Pancreas (tissue), 10 donors: ENCODE data around the gene LARP1B. TPM values are rescaled to one million over a fixed set of nuclear protein-coding genes. Genes with fewer than 3 reads are reported as not detected.
"Not testable (repeated sequence)": the region's sequence is repeated elsewhere in the genome, so short reads cannot be mapped to it uniquely, and the experiment has no call there.

Source experiments
- ATAC-seq, 4 donors: fragments of 200-7000 bp; cut with Tn5 transposase; one replicate each; pipeline versions ENCODE4 v1.8.0 to v1.9.1; 2020; ENCODE audit warnings: mild to moderate bottlenecking in 4 of 4, moderate library complexity in 4 of 4
- DNase-seq, 6 donors: peaks; one replicate each; pipeline ENCODE4 v3.0.0-alpha.2; 2020
- FAIRE-seq: peaks from 2 replicates; lab custom pipeline; 2012; peaks lifted over from hg19 to GRCh38; lab: Jason Lieb, UNC
- H3K27ac ChIP-seq, 4 donors: fragments of 200-600 bp; sonication (generic); 1 replicate in 3 of 4; 2 replicates in 1 of 4; pipeline versions ENCODE4 v1.5.0 to v1.8.0; 2020
- H3K27me3 ChIP-seq, 4 donors: fragments of 200-600 bp; one replicate each; pipeline ENCODE4 v1.8.0; 2021
- H3K36me3 ChIP-seq, 3 donors: fragments of 200-600 bp; sonication (generic) in 1 of 3; one replicate each; pipeline versions ENCODE4 v1.5.0 to v1.8.0; 2020 to 2021
- H3K4me1 ChIP-seq, 3 donors: fragments of 200-600 bp; one replicate each; pipeline ENCODE4 v1.8.0; 2021
- H3K4me3 ChIP-seq, 4 donors: fragments of 200-600 bp; sonication (generic) in 2 of 4; one replicate each; pipeline versions ENCODE4 v1.5.0 to v1.8.0; 2020 to 2021
- H3K9me3 ChIP-seq, 4 donors: fragments of 200-600 bp; one replicate each; pipeline ENCODE4 v1.8.0; 2021
- CTCF ChIP-seq, 4 donors: fragments of 200-600 bp; sonication (generic) in 3 of 4; IDR thresholded peaks; one replicate each; pipeline versions ENCODE4 v1.5.0 to v1.8.0; 2021; ENCODE audit warnings: antibody characterized with exemption in 4 of 4
- WGBS, 2 donors: extraction: QIAGEN DNeasy Blood & Tissue Kit; methylation state at CpG; one replicate each; pipeline ENCODE4 v1.1.7; 2013; 5-methylcytosine and 5-hydroxymethylcytosine counted together
- intact Hi-C, 3 donors: fragments of 100-400 bp; cut with DNase I; formaldehyde crosslinking; loops; one replicate each; pipeline versions ENCODE4 v1.11.1 to v1.14.2; 2022
- polyA plus RNA-seq, 2 donors: library from polyadenylated mRNA; stranded (reverse); fragments of 200-250 nt; gene quantifications; one replicate each; pipeline ENCODE4 v1.2.3, GENCODE V29; 2013
- total RNA-seq, 6 donors: library from RNA; stranded (reverse); fragmentation: NEBNext Ultra II Directional in 4 of 6; extraction: Animal tissue kit (Norgen Biotek cat#: 25700) in 4 of 6; gene quantifications; one replicate each; pipeline versions ENCODE4 v1.2.1 to v1.2.4, GENCODE V29; 2021 to 2023
- donor health status: healthy with polysubstance abuse.
- donor health status: DM: no; HTN: no; CAD: no; lungs with moderate emphysema.
- donor health status: DM: no; HTN: no; CAD: no.
- donor health status: control.
- donor health status: control.
- donor health status: Bipolar disorder and iron deficiency.
- donor health status: DM: yes; HTN: yes; CAD: no.
- donor health status: DM: no; HTN: no; CAD: no.
- donor health status: DM: no; HTN: no; CAD: no.
- donor health status: DM: yes; HTN: yes; CAD: no.

LARP1B gene
- total and polyA plus RNA-seq, 8 donors = 19.2 to 34.2 (median 25.3) TPM

- H3K36me3 ChIP-seq = no peaks in the 10 kb centered on the region
- no peak for TF ChIP-seq CTCF (IDR thresholded peaks at IDR 0.05)
- intact Hi-C loops = no loop called here
- H3K4me3 ChIP-seq = no peak overlapping the region
- DNase-seq (no peak), ATAC-seq (no peak), FAIRE-seq (no peak)
- no peak overlapping the region for H3K27ac ChIP-seq
- no peaks in the 10 kb centered on the region for H3K9me3 ChIP-seq
- H3K27me3 ChIP-seq = no peaks in the 10 kb centered on the region
- H3K4me1 ChIP-seq = no peaks in the 10 kb centered on the region
Observed at GRCh38 chr4:128141866-128142265, 80.8 kb downstream of the LARP1B start.

- Histone ChIP-seq H3K9me3 (no peaks in the 10 kb centered on the region), H3K4me1 (no peaks in the 10 kb centered on the region), H3K27me3 (no peaks in the 10 kb centered on the region), H3K4me3 (no peak overlapping the region), H3K36me3 (no peaks in the 10 kb centered on the region), H3K27ac (no peak overlapping the region)
- ATAC-seq (no peak), DNase-seq (no peak), FAIRE-seq (no peak)
- intact Hi-C loops = no loop called here
- 95 to 98% methylated on average over 2 of the region's 2 CpGs for WGBS, 2 donors
- TF ChIP-seq CTCF (IDR thresholded peaks at IDR 0.05) = no peak
Observed at GRCh38 chr4:128145727-128146126, 84.6 kb downstream of the LARP1B start.

GRCh38 chr4:128153800-128154199 lies 92.7 kb downstream of the LARP1B start:
- WGBS, 2 donors = 95 to 97% methylated on average over 2 of the region's 2 CpGs
- H3K27me3 ChIP-seq = no peaks in the 10 kb centered on the region
- H3K36me3 ChIP-seq = no peaks in the 10 kb centered on the region
- TF ChIP-seq CTCF (IDR thresholded peaks at IDR 0.05) = no peak
- no peak overlapping the region for H3K27ac ChIP-seq
- intact Hi-C loops = no loop called here
- FAIRE-seq (no peak), DNase-seq (no peak), ATAC-seq (no peak)
- H3K4me3 ChIP-seq = no peak overlapping the region
- H3K9me3 ChIP-seq = no peaks in the 10 kb centered on the region
- peaks cover 0 to 9% (median 0%) of the 10 kb centered on the region in 3 donors for H3K4me1 ChIP-seq

- no peaks in the 10 kb centered on the region for H3K9me3 ChIP-seq
- H3K27ac ChIP-seq = no peak overlapping the region
- peak in 1 of 4 donors; percentile 12 for ATAC-seq
- no peaks in the 10 kb centered on the region for H3K36me3 ChIP-seq
- H3K4me3 ChIP-seq = no peak overlapping the region
- 97 to 98% methylated on average over 29 of the region's 29 CpGs for WGBS, 2 donors
- FAIRE-seq = no peak
- TF ChIP-seq CTCF (IDR thresholded peaks at IDR 0.05) = no peak
- DNase-seq = peak in 2 of 6 donors; percentile 19 to 66
- H3K4me1 ChIP-seq = peaks cover 0 to 9% (median 0%) of the 10 kb centered on the region in 3 donors
- no peaks in the 10 kb centered on the region for H3K27me3 ChIP-seq
- intact Hi-C loops = no loop called here
Observed at GRCh38 chr4:128155231-128155855, 94.2 kb downstream of the LARP1B start.

- no peak overlapping the region for H3K4me3 ChIP-seq
- FAIRE-seq (no peak), ATAC-seq (no peak), DNase-seq (peak in 1 of 6 donors; percentile 36)
- WGBS, 2 donors = 97 to 98% methylated on average over 10 of the region's 10 CpGs
- H3K36me3 ChIP-seq = no peaks in the 10 kb centered on the region
- intact Hi-C loops = no loop called here
- no peaks in the 10 kb centered on the region for H3K27me3 ChIP-seq
- H3K9me3 ChIP-seq = no peaks in the 10 kb centered on the region
- H3K4me1 ChIP-seq = peaks cover 0 to 9% (median 0%) of the 10 kb centered on the region in 3 donors
- no peak for TF ChIP-seq CTCF (IDR thresholded peaks at IDR 0.05)
- no peak overlapping the region for H3K27ac ChIP-seq
Observed at GRCh38 chr4:128155874-128156456, 94.9 kb downstream of the LARP1B start.

GRCh38 chr4:128156472-128156871 lies 95.4 kb downstream of the LARP1B start:
- WGBS, 2 donors = 98% methylated on average over 3 of the region's 3 CpGs
- intact Hi-C loops, FAIRE-seq: not testable (repeated sequence)

More at GRCh38 chr4:128156472-128156871, 95.4 kb downstream of the LARP1B start:
- not testable (repeated sequence) for H3K36me3 ChIP-seq, H3K27ac ChIP-seq, DNase-seq, H3K4me1 ChIP-seq, H3K4me3 ChIP-seq, H3K9me3 ChIP-seq, H3K27me3 ChIP-seq, ATAC-seq
